NCI-H2196 treated with DMSO at 0.1 percent for 48 hours (cell line): Measurements from ENCODE around the gene FOXO6.

ENCODE experiments used
- DNase-seq: peaks from one replicate; lab custom pipeline; 2025; ENCODE audit not compliant: unreplicated experiment; lab: John Stamatoyannopoulos, UW

FOXO6 gene

GRCh38 chr1:41382480-41383090, 21.4 kb downstream of the FOXO6 start:
- no peak for DNase-seq

GRCh38 chr1:41383094-41383852, 22.0 kb downstream of the FOXO6 start:
- no peak for DNase-seq

DNA sequence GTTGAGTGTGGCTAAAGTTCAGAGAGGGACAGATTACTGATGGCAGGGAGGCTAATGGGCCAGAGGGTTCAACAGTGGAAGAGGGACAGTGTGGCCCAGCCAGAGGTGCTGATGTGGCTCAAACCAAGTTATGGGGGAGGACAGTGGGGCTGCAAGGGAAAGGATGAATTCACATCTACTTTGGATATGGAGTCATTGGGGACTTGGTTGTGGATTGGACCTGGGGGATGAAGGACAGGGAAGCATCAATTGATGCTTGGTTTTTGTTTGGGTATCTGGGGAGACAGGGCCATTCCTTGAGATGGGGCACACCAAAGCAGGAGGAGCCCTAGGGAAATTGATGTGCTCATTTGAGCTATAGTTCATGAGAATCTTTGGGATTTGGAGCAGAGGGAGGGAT, 23.3 kb downstream of the FOXO6 start:
- no peak for DNase-seq

GRCh38 chr1:41385398-41386195, 24.4 kb downstream of the FOXO6 start:
- DNase-seq: no peak

DNA sequence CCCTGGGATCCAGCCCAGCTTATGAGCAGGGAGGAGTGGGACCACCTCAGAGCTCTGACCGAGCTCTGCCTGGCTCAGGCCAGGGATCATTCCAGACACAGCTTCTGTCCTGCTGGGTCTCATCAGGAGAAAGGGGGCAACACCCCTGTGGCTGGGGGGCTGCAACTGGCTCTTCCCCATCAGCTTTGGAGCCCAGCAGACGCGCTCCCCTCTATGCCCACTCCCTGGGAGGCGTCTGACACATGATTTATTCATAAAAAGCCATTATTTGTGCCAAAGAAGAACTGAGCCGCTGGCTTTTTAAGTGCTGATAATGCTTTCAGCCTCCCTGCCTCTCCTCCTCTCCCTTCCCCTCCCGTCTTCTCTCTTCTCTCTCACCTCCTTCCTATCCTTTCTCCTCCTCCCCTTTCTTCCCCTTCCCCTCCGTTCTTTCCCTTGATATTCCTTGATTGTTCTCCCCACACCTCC, 25.0 kb downstream of the FOXO6 start:
- DNase-seq: no peak

GRCh38 chr1:41387667-41388091, 26.4 kb downstream of the FOXO6 start:
- peak; percentile 73 for DNase-seq

DNA sequence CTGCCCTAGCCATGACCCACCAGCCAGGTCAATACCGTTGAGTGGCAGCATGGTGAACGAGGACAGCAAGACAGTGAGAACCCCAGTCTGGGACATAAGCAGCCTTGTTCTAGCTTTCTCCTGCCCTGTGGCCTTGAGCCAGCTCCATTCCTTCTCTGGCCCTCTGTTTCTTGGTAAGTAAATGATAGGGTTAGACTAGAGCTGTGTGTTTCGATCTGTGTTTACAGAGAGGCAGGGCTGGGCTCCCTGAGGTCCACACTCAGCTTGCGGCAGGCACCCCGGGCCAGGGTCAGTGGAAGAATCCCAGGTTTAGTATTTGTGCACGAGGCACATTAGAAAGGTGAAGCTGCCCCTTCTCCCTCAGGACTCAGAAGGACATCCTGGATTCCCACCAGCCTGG, 27.3 kb downstream of the FOXO6 start:
- no peak for DNase-seq

DNA sequence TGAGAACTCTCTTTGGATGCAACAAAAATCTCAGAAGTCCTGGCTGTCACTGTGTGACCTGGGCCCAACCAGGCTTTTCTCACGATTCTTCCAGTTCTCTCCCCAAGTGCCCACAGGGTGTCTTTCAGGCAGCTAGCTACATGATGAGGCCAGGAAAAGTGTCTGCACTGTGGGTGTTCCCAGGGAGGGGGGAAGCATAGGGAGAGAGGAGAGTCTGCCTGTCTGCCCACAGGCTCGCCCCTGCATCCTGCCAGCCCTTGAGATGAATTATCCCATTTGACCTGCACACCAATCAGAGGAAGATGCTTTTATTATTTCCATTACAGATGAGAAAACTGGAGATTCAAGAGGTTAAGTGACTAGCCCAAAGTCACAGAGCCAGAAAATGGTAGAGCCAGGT, 27.8 kb downstream of the FOXO6 start:
- no peak for DNase-seq

DNA sequence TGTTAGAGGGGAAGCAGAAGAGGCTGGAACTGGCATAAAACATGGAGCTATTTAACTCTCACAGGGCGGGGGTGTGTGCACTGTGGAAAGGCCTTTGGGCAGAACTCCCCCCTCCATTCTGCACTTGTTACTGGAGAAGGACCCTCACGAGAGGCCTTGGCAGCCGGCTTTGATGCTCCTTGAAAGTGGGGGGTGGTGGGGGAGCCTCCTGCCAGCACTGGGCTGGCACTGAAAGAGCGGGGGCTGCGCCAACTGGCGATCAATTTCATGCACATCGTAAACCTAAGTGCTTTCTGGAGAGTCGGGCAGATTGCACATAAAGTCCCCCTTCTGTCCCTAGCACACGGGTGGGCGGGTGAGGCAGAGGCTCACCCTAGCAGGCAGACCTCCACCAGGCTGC, 28.9 kb downstream of the FOXO6 start:
- DNase-seq: no peak

- no peak for DNase-seq
Measured at GRCh38 chr1:41390573-41390972, 29.3 kb downstream of the FOXO6 start.

DNA sequence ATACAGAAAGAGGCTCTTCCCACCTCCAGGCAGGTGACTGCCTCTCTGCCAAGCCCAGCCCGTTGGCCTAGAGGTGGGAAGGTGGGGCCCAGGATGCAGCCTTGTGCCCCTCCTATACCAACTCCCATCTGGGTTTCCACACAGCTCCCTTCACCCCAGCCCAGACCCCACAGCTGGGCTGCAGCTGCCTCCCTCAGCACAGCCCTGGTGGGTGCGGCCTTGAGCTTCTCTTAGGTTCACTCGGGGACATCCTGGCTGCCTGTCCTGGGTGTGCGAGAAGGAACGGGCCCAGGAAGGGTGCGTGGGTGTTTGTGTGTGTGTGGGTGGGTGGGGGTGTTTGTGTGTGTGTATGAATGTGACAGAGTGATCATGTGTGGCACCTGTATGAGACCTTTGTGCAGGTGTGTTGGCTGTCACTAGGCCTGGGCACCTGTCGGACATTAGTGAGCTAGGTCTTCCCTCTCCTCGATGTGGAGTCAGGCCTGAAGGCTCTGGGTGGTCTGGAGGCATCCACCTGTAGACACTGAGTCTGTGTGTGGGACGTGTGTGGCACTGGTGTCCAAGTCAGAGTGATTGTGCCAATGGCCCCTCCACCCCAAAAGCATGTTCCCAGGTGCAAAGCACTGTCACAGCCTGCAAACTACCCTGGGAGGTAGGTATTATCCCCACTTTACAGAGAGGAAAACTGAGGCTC, 30.7 kb downstream of the FOXO6 start:
- no peak for DNase-seq

- DNase-seq: no peak
Measured at GRCh38 chr1:41392528-41392924, 31.3 kb downstream of the FOXO6 start.

- DNase-seq: no peak
Measured at GRCh38 chr1:41393716-41394368, 32.6 kb downstream of the FOXO6 start.

GRCh38 chr1:41394369-41394744, 33.1 kb downstream of the FOXO6 start:
- DNase-seq: no peak

DNA sequence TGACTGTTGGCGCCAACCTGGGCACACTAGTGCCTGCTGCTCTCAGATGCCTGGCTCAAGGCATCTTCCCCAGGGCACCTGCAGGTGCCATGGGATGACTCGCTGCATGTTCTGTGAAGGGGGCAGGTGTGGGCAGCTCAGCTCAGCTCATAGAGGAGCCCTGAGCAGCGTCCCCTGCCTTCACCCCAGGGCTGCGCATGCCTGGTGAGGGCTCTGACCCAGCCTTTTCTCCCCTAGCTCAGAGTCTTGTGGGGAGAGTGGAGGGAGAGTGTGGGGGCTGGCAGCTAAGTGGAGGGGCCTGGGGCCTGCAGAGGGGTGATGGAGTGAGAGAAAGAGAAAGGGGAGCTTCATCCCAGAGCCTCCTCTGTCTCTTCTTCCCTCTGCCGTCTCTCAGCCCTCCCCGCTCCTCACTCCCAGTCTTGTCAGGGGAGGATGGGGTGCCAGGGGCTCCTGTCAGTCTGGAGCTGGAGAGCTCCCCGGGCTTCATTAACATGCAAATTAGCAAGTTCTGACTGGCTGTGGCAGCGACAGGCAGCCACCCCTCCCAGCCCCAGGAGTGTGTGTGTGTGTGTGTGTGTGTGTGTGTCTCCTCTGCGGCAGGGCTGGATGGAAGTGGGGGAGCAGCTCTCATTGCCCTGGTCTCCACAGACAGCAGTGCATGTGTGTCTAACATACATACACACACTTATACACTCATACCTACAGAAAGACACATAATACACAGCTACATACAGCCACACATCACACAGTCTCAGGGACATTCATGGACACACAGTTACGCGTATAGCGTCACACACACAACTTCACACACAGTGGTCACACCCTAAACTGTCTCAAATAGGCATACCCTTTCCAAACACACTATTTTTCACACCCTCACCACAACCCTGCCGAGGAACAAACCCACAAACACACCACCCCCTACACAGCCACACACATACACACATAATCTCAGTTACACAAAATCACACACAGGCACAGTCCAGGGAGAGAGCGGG, 34.0 kb downstream of the FOXO6 start:
- DNase-seq: peak; percentile 52

DNA sequence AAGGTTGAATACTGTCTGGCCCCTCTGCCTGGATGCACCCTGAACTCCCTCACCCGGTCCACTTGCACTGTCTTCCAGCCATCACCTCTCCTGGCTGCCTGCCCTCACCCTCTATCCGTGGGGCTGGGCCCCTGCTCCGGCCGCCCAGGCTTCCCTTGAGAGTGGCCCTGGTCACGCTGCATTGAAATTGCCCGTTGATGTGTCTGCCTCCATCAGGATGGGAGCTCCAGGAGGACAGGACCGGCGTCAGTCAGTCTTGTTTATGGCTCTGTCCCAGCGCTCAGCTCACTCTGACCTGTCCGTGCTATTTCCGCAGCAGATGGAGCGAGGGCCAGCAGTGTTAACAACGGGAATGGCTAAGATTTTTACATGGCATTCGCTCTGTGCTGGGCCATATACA, 34.9 kb downstream of the FOXO6 start:
- DNase-seq: no peak

DNA sequence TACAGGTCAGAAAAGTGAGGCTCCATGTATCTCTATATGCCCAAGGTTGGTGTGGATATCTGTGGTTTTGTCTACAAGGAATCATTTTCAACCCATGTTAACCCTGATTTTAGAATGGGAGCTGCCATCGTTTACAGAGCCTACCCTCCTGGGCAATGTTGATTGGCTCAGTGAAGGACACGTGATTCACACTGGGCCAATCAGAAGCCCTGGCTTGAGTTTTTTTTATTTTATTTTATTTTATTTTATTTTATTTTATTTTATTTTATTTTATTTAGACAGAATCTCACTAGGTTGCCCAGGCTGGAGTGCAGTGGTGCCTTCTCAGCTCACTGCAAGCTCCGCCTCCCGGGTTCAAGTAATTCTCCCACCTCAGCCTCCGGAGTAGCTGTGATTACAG, 35.8 kb downstream of the FOXO6 start:
- DNase-seq: no peak

DNA sequence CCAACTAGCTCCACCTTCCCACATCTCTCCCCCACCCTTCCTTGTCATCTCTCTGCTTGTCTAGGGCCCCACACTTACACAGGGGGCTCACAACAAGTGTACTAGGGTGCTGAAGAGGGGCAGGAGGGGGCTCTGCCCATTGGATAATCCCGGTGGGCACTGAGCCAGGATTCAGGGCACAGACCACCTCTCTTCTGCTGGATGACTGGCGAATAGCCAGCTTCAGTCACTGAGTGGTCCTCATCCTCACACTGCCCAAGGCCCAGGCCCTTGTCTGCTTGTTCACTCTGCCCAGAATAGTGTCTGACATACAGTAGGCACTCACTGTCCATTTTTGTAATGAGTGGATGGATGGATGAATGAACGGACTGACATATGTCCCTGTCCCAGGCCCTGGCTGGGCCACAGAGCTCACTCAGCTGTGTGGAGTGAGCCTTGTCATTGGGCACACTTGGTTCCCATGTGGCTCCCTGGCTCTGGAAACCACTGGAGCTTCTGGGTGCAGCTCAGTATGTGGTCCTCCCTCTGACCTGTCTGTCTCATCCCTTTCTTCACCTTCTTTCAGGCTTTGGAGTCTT, 36.6 kb downstream of the FOXO6 start:
- no peak for DNase-seq

- DNase-seq: peak; percentile 48
Measured at GRCh38 chr1:41399145-41399795, 38.0 kb downstream of the FOXO6 start.
